NT2/D1 (cell line): ENCODE data around the gene RPTOR.

Experiments used
- YY1 ChIP-seq: IDR thresholded peaks from 2 replicates; pipeline ENCODE4 v1.6.1; 2011; ENCODE audit not compliant: insufficient read length, insufficient read depth
- ZNF274 ChIP-seq: IDR thresholded peaks from 2 replicates; pipeline ENCODE4 v1.6.1; 2011; ENCODE audit warnings: mild to moderate bottlenecking, low read depth, low read length

DNA sequence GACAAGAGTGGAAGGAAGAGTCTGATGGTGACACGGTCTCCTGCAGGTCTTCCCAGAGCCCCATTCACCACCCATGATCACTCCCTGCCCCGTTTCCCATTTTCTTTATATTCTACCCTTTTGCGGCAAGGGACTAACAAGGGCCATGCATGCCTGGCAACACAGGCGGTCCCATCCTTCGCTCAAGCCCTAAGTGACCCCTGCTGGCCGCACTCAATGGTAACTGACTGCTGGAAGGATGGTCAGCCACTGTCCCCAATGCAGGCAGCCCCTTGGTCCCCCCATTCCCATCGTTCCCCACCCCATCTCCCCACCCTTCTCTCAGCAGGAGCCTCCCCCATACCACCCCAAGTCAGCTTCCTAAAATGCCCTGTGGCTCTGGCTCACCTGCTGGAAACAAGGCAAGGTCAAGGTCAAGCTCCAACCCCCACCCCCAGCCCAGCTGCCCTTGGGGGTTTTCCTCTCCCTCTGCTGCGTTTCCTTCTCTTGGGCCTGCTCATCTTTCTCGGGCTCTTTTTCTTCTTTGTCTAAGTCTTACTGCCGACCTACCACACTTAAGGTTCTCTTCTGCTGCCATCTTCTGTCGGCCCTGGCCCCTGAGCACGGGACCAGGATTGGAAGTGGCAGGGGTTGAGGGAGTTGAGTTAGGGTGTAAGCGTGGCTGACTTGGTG is 116.0 kb downstream of the RPTOR start:
- TF ChIP-seq YY1 = no peak
- TF ChIP-seq ZNF274 = no peak
